Measurements from ENCODE around the gene ULK4.
"Not testable (repeated sequence)": the region's sequence is repeated elsewhere in the genome, so short reads cannot be mapped to it uniquely, and the experiment has no call there.

Gene ULK4

DNA sequence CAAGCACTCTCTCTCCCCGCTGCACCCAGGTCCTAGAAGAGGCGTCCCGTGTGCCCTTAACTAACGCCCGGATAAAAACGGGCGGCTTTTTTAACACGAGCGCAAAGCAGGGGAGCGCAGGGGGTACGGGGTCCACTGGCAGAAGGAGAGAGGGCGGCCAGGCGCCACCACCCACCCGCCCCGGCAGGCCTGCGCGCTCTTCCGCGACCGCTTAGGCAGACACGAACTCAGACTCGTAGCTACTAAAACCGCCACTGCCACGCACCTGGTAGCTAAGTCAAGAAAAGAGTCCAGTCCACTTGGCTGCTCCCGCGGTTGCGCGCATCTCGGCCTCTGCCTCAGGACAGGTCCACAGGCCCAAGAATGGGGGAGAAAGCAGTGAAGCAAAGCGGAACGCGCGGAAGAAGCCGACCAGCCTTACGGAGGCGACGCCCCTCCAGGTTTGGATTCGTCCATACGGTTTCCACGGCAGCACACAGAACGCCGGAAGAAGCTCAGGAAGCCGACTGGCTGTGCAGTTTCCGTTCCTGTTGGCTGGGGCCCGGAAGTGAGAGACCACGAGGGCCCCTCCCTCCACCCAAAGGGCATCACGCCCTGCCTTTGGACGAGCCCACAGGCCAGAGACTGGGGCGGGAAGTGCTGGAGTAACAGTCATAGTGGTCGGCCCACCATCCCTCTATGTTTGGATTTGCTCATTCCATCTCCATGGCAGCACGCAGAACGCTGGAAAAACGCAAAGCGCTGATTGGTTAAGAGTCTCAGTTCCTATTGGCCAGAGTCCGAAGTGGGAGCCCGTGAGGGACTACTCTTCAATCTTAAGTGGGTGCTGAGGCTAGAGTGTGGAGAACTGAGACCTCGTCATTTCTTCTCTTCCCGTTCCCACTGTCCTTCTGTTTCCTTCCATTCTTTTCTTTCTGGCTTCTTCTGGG lies at the start of gene ULK4:
Gene ULK4 (minus strand): TSS at position 353 of the 929 bp plus-strand sequence. CDS start 7,344 bp downstream, outside the sequence.
- DNase-seq (ENCODE audit: low spot score), result peak; percentile 99

- DNase-seq (ENCODE audit: low spot score), result no peak
These were observed 48.6 kb upstream of the ULK4 start for GRCh38 chr3:42010530-42010929.

GRCh38 chr3:42009456-42009855 lies 47.6 kb upstream of the ULK4 start:
- DNase-seq (ENCODE audit: low spot score), result no peak

GRCh38 chr3:42007785-42008184 lies 45.9 kb upstream of the ULK4 start:
- DNase-seq (ENCODE audit: low spot score), result no peak

DNA sequence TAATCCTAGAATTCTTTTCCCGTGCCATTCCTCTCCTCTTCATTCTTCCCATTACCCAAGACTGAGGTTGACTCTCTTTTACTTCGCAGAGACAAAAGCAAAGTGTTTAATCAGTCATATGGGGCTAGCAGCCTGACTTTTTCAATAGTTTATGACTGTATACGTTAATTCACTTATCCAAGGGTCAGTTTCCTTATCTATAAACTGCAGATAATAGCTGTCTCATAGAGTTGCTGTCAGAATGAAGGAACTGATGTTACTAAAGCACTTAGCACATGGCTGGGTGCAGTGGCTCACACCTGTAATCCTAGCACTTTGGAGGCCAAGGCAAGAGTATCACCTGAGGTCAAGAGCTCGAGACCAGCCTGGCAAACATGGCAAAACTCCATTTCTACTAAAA lies 43.5 kb upstream of the ULK4 start:
- DNase-seq (ENCODE audit: low spot score), result no peak

GRCh38 chr3:42002790-42003189 lies 40.9 kb upstream of the ULK4 start:
- DNase-seq (ENCODE audit: low spot score), result no peak

DNA sequence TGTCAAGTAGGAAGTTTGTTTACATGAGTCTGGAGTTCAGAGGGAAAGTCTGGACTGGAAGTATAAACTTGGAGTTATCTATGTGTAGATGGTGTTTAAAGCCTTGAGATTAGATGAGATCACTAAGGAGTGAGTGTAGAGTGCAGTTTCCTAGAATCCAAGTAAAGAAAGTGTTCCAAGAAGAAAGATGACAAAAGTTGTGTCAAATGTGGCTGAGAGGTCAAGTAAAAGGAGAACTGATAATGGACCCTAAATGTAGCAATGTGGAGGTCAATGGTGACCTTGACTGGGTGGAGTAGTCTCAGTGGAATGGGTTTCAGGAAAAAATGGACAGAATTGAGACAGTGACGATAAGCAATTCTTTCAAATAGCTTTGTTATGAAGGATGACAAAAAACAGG lies 39.9 kb upstream of the ULK4 start:
- DNase-seq (ENCODE audit: low spot score), result no peak

DNA sequence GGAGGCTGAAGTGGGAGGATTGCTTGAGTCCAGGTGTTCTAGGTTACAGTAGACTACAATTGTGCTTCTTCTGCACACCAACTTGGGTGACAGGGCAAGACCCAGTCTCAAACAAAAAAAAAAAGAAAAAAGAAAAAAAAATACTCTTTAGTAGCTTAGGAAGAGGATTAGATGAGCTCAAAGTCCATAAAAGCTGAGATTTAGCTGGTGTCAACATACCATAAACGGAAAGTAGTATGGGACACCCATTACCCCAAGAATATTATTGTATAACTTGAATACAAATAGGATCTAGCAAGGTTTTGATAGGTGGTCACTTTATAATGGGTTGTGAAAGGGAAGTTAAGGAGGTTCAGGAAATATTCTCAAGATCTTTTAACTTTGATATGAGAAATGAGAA lies 38.0 kb upstream of the ULK4 start:
- DNase-seq (ENCODE audit: low spot score), result no peak

DNA sequence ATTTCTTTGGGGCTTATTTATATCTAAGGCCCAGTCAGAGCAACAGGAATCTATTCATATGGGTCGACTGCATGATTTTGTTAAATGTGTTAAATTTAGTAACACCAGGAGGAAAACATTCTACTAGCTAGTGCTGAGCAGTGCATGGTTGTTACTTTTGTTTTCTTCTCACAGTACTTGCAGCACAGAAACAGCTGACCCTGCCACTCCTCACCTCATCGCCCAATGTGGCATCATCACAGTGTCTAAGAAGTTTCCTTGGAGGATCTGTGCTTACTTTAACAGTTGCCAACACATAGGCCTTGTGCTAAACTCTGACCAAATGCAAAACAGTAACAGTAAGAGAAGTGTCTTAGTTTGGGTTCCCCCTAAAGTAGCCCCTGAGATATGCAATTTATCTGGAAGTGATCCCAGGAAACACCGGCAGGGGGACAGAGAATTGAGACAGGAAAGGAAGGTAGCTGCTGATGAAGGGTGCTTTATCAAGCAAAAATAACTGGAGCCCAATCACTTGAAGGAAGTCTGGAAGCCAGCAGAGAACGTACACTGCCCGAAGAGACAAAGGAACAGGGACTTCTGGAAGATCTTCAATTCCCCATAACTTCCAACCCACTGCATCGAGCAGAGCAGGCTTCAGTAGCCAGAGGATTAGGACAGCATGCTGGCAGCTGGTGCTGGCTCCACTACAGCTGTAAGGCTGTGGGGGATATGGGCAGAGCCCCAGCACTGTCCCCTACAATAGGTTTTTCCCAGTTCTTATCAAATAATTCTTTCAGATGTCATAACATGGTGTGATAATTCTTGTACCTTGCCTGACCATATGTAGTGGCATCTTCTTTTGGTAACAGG lies 36.0 kb upstream of the ULK4 start:
- no peak for DNase-seq (ENCODE audit: low spot score)

DNA sequence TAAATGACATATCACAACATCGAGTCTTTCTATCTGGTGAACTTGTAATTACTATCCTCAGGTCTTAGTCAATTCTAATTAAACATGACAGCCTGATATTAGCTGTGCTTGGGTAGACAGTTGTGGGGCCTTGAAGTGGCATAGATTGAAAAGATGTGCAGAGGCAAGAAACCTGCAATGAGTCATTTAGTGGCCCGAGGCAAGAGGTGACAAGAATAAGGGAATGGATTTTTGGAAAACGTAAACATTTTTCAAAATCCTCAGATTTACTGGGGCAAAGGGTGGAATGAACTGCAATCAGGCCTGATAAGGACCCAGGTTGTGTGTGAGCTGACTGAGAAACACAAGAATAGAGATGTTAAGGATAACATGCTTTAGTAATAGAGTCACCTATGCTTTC lies 29.5 kb upstream of the ULK4 start:
- no peak for DNase-seq (ENCODE audit: low spot score)

- no peak for DNase-seq (ENCODE audit: low spot score)
These were observed 27.6 kb upstream of the ULK4 start for GRCh38 chr3:41989518-41989917.

- DNase-seq (ENCODE audit: low spot score), result no peak
These were observed 25.7 kb upstream of the ULK4 start for GRCh38 chr3:41987627-41988026.

- no peak for DNase-seq (ENCODE audit: low spot score)
These were observed 24.7 kb upstream of the ULK4 start for GRCh38 chr3:41986561-41986960.

DNA sequence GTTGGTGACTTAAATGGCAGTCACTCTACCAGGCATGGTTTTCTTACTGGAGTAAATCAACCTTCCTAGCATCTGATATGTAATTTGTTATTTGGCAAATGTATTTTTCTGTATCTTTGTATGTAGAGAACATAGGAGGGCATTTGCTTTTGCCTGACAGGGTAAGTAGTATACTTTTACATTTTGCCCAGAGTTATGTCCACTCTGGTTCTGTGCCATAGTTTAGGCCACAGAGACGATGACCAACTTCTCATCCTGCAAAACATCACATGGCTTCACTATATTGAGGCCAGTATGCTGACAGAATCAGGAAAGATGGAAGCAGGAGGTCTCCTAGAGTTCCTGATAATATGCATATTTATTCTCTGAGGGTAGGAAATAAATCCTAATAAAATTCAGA lies 23.1 kb upstream of the ULK4 start:
- DNase-seq (ENCODE audit: low spot score), result no peak

DNA sequence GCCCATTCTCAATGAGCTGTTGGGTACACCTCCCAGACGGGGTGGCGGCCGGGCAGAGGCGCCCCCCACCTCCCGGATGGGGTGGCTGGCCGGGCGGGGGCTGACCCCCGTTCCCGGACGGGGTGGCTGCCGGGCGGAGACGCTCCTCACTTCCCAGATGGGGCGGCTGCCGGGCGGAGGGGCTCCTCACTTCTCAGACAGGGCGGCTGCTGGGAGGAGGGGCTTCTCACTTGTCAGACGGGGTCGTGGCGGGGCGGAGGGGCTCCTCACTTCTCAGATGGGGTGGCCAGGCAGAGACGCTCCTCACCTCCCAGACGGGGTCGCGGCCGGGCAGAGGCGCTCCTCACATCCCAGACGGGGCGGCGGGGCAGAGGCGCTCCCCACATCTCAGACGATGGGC lies 21.2 kb upstream of the ULK4 start:
- not testable (repeated sequence) for DNase-seq (ENCODE audit: low spot score)

- not testable (repeated sequence) for DNase-seq (ENCODE audit: low spot score)
These were observed 15.5 kb upstream of the ULK4 start for GRCh38 chr3:41977401-41977800.

DNA sequence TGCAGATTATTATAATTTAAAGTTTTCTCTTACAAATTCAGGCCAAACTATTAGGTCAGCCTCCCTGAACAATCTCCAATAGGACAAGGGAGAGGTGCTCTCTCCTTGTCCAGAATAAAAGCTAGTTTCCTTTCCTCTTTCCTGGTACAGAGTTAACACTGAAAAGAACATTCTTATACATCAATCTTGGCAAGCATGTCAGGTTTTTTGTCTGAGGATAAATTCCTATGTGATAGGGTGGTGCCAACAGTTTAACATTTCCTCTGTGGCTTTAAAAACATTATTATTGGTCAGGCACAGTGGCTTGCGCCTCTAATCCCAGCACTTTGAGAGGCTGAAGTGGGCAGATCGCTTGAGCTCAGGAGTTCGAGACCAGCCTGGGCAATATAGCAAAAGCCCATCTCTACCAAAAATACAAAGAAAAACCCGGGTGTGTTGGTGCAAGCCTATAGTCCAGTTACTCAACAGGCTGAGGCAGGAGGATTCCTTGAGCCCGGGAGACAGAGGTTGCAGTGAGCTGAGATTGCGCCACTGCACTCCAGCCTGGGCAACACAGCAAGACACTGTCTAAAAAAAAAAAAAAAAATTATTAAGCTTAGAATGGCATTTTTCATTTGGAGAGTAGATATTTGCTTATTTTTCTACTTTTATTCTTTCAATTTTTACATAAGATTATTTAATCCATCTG lies 13.7 kb upstream of the ULK4 start:
- no peak for DNase-seq (ENCODE audit: low spot score)

DNA sequence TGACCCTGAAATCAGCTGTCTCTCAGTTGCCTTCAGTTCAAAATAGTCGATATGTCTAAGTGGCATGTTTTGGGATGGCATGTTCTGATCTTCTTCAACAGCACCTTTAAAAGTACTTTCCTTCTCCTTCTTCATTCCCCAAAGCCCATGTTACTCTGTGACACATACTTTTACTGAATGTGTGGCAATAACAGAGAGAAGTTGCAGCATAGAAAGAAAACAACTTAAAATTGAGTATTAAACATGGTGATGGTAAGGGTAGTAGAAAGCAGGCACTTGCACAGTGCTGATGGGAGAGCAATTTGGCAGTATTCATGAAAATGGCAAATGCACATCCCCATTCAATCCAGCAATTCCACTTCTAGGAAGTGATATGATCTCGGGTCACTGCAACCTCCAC lies 12.3 kb upstream of the ULK4 start:
- DNase-seq (ENCODE audit: low spot score), result no peak

DNA sequence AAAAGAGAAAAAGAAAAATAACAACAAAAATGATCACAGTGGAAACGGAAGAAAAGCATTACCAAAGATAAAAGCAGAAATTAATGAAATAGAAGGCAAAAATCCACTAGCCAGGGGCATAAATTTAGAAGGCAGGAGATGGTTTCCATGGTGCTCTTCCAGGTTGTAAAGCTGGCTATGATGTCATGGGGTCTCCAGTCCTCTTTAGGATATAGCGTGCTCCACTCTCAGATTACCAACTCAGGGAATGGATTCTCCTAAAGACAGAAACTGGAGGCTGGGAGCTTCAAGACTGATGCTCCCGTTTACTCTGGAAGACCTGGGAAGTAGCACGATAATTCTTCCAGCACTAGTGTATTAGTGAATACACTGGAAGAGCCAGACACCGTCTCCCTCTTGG lies 10.9 kb upstream of the ULK4 start:
- no peak for DNase-seq (ENCODE audit: low spot score)

DNA sequence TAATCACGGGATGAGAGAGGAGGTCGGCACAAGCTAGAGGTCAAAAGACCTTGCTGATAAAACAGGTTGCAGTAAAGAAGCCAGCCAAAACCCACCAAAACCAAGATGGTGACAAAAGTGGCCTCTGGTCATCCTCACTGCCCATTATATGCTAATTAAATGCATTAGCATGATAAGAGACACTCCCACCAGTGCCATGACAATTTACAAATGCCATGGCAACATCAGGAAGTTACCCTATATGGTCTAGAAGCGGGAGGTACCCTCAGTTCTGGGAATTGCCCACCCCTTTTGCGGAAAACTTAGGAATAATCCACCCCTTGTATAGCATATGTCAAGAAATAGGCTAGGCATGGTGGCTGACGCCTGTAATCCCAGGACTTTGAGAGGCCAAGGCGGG lies 4.3 kb upstream of the ULK4 start:
- no peak for DNase-seq (ENCODE audit: low spot score)

DNA sequence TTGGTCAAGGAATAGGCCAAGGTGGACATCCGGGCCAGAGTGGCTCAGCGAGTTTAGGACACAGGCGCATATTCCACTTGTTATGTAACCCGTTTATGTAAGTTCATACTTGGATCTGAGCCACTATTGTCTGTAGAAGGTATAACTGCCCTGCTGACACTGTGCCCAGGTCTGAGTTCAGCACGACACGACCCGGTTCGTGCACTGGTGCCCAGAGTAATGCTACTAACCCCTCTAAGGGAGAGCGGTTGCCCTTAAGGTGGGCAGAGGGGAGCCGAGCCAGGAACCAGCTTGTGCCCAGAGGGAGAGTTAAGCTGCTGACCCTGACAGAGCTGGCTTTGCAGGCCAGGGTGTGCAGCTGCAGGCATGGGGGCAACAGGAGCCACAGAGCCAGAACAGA lies 1.9 kb upstream of the ULK4 start:
- DNase-seq (ENCODE audit: low spot score), result no peak
